HUES6 (cell line): ENCODE data around the gene UBE2V1.

Source experiments
- H3K27ac ChIP-seq: 2 replicates; pipeline ENCODE4 v1.7.0; 2013; ENCODE audit warnings: low read depth, mild to moderate bottlenecking, low read length, inconsistent platforms
- H3K27me3 ChIP-seq: 2 replicates; pipeline ENCODE4 v1.6.1; 2013; ENCODE audit warnings: low read length; ENCODE audit not compliant: control insufficient read depth, insufficient read depth
- H3K36me3 ChIP-seq: 2 replicates; pipeline ENCODE4 v1.6.1; 2013; ENCODE audit warnings: low read length; ENCODE audit not compliant: control insufficient read depth, insufficient read depth
- H3K4me1 ChIP-seq: 2 replicates; pipeline ENCODE4 v1.6.1; 2013; ENCODE audit warnings: low read length; ENCODE audit not compliant: control insufficient read depth, insufficient read depth
- H3K4me3 ChIP-seq: 2 replicates; pipeline ENCODE4 v1.5.1; 2013; ENCODE audit warnings: low read depth, low read length
- H3K9ac ChIP-seq: one replicate; pipeline ENCODE4 v1.6.1; 2013; ENCODE audit warnings: mild to moderate bottlenecking, low read length
- H3K9me3 ChIP-seq: 2 replicates; pipeline ENCODE4 v1.6.1; 2013; ENCODE audit warnings: low read depth, low read length; ENCODE audit not compliant: control insufficient read depth, insufficient read depth

Gene UBE2V1

GRCh38 chr20:50101281-50101680 lies 11.7 kb downstream of the UBE2V1 start:
- Histone ChIP-seq H3K9ac (no peak overlapping the region), H3K27ac (no peak overlapping the region), H3K4me3 (no peak overlapping the region), H3K27me3 (no peaks in the 10 kb centered on the region), H3K36me3 (peaks cover 20% of the 10 kb centered on the region), H3K9me3 (no peaks in the 10 kb centered on the region), H3K4me1 (peaks cover 23% of the 10 kb centered on the region)

GRCh38 chr20:50100552-50100951 lies 12.4 kb downstream of the UBE2V1 start:
- Histone ChIP-seq H3K9ac (no peak overlapping the region), H3K36me3 (peaks cover 27% of the 10 kb centered on the region), H3K9me3 (no peaks in the 10 kb centered on the region), H3K4me1 (peaks cover 23% of the 10 kb centered on the region), H3K4me3 (no peak overlapping the region), H3K27me3 (no peaks in the 10 kb centered on the region), H3K27ac (no peak overlapping the region)

- Histone ChIP-seq H3K27me3 (no peaks in the 10 kb centered on the region), H3K9me3 (no peaks in the 10 kb centered on the region), H3K4me3 (no peak overlapping the region), H3K9ac (no peak overlapping the region), H3K4me1 (peaks cover 23% of the 10 kb centered on the region), H3K27ac (no peak overlapping the region), H3K36me3 (peaks cover 37% of the 10 kb centered on the region)
Observed at GRCh38 chr20:50099565-50099991, 13.4 kb downstream of the UBE2V1 start.

- H3K4me1 ChIP-seq = peaks cover 23% of the 10 kb centered on the region
- H3K27ac ChIP-seq = no peak overlapping the region
- peaks cover 41% of the 10 kb centered on the region for H3K36me3 ChIP-seq
- no peak overlapping the region for H3K4me3 ChIP-seq
- no peak overlapping the region for H3K9ac ChIP-seq
- no peaks in the 10 kb centered on the region for H3K27me3 ChIP-seq
- no peaks in the 10 kb centered on the region for H3K9me3 ChIP-seq
Observed at GRCh38 chr20:50099113-50099512, 13.8 kb downstream of the UBE2V1 start.

- Histone ChIP-seq H3K9ac (no peak overlapping the region), H3K27me3 (no peaks in the 10 kb centered on the region), H3K4me3 (no peak overlapping the region), H3K27ac (no peak overlapping the region), H3K36me3 (peaks cover 44% of the 10 kb centered on the region), H3K4me1 (peaks cover 23% of the 10 kb centered on the region), H3K9me3 (no peaks in the 10 kb centered on the region)
Observed at GRCh38 chr20:50098259-50098658, 14.7 kb downstream of the UBE2V1 start.

- no peak overlapping the region for H3K27ac ChIP-seq
- H3K4me3 ChIP-seq = no peak overlapping the region
- peaks cover 47% of the 10 kb centered on the region for H3K36me3 ChIP-seq
Observed at GRCh38 chr20:50097843-50098242, 15.1 kb downstream of the UBE2V1 start.

GRCh38 chr20:50096237-50096636 lies 16.7 kb downstream of the UBE2V1 start:
- no peak overlapping the region for H3K27ac ChIP-seq
- no peaks in the 10 kb centered on the region for H3K27me3 ChIP-seq
- H3K36me3 ChIP-seq = peaks cover 55% of the 10 kb centered on the region
- no peak overlapping the region for H3K4me3 ChIP-seq
- no peaks in the 10 kb centered on the region for H3K9me3 ChIP-seq
- no peak overlapping the region for H3K9ac ChIP-seq
- H3K4me1 ChIP-seq = peaks cover 14% of the 10 kb centered on the region

More at GRCh38 chr20:50097843-50098242, 15.1 kb downstream of the UBE2V1 start:
- Histone ChIP-seq H3K9ac (no peak overlapping the region), H3K27me3 (no peaks in the 10 kb centered on the region), H3K4me1 (peaks cover 23% of the 10 kb centered on the region), H3K9me3 (no peaks in the 10 kb centered on the region)

GRCh38 chr20:50095476-50096078 lies 17.4 kb downstream of the UBE2V1 start:
- Histone ChIP-seq H3K27ac (no peak overlapping the region), H3K9me3 (no peaks in the 10 kb centered on the region), H3K4me1 (peaks cover 14% of the 10 kb centered on the region), H3K4me3 (no peak overlapping the region), H3K36me3 (peaks cover 58% of the 10 kb centered on the region), H3K27me3 (no peaks in the 10 kb centered on the region), H3K9ac (no peak overlapping the region)

GRCh38 chr20:50094522-50094921 lies 18.4 kb downstream of the UBE2V1 start:
- H3K36me3 ChIP-seq = peaks cover 66% of the 10 kb centered on the region
- H3K4me3 ChIP-seq = no peak overlapping the region
- H3K4me1 ChIP-seq = peaks cover 11% of the 10 kb centered on the region
- no peaks in the 10 kb centered on the region for H3K27me3 ChIP-seq
- no peak overlapping the region for H3K27ac ChIP-seq
- no peaks in the 10 kb centered on the region for H3K9me3 ChIP-seq
- no peak overlapping the region for H3K9ac ChIP-seq

GRCh38 chr20:50093240-50093639 lies 19.7 kb downstream of the UBE2V1 start:
- Histone ChIP-seq H3K4me3 (no peak overlapping the region), H3K9me3 (no peaks in the 10 kb centered on the region), H3K4me1 (peaks cover 2% of the 10 kb centered on the region; the same call in 1 of the 2 replicates), H3K36me3 (peaks cover 74% of the 10 kb centered on the region), H3K27me3 (no peaks in the 10 kb centered on the region), H3K9ac (no peak overlapping the region), H3K27ac (no peak overlapping the region)

- no peaks in the 10 kb centered on the region for H3K9me3 ChIP-seq
- no peaks in the 10 kb centered on the region for H3K27me3 ChIP-seq
- no peak overlapping the region for H3K4me3 ChIP-seq
- H3K4me1 ChIP-seq = no peaks in the 10 kb centered on the region
- H3K36me3 ChIP-seq = peaks cover 74% of the 10 kb centered on the region
- no peak overlapping the region for H3K9ac ChIP-seq
- no peak overlapping the region for H3K27ac ChIP-seq
Observed at GRCh38 chr20:50092436-50092835, 20.5 kb downstream of the UBE2V1 start.
